Fibroblast of villous mesenchyme (primary cell): ENCODE data around the gene TMEM151B. TPM values are rescaled to one million over a fixed set of nuclear protein-coding genes. Genes with fewer than 3 reads are reported as not detected.

Experiments used
- DNase-seq: peaks from one replicate; pipeline ENCODE4 v3.0.0-alpha.2; 2010; ENCODE audit warnings: low read depth
- H3K4me3 ChIP-seq: 2 replicates; pipeline ENCODE4 v1.5.1; 2011; ENCODE audit warnings: low read depth, mild to moderate bottlenecking, low read length
- total RNA-seq: library from RNA; depleted of rRNA; stranded (reverse); fragments of >200 nt; gene quantifications from 2 replicates; pipeline ENCODE4 v1.2.3, GENCODE V29; 2012
- TF ChIP-seq, protein P1 (sequence below): IDR thresholded peaks from 2 replicates; pipeline ENCODE4 v1.5.1; 2012; ENCODE audit warnings: low read depth, mild to moderate bottlenecking, low read length; ENCODE audit not compliant: insufficient read depth

TMEM151B gene
- total RNA-seq, 1 donor = not detected

DNA sequence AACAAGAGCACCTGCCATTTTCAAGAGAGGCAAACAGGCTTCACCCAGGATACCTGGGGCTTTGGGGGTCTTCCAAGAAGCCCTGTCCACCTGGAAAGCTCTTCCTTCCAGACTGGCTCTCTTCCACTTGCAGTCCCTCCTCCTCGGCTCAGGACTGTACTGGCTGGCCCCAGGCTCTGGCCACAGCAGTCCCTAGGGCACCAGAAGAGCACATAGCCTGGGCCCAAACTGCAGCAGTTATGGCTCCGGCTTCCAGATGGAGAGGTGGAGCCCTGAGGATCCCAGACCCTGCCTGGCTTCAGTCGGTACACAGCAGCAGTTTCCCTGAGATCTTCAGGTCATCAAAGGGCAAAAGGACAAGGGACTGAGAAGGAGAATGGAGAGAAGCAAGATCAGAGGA is 11.3 kb upstream of the TMEM151B start:
- no peak overlapping the region for H3K4me3 ChIP-seq
- no peak for DNase-seq
- TF ChIP-seq, protein P1, sequence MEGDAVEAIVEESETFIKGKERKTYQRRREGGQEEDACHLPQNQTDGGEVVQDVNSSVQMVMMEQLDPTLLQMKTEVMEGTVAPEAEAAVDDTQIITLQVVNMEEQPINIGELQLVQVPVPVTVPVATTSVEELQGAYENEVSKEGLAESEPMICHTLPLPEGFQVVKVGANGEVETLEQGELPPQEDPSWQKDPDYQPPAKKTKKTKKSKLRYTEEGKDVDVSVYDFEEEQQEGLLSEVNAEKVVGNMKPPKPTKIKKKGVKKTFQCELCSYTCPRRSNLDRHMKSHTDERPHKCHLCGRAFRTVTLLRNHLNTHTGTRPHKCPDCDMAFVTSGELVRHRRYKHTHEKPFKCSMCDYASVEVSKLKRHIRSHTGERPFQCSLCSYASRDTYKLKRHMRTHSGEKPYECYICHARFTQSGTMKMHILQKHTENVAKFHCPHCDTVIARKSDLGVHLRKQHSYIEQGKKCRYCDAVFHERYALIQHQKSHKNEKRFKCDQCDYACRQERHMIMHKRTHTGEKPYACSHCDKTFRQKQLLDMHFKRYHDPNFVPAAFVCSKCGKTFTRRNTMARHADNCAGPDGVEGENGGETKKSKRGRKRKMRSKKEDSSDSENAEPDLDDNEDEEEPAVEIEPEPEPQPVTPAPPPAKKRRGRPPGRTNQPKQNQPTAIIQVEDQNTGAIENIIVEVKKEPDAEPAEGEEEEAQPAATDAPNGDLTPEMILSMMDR = no peak

- H3K4me3 ChIP-seq = no peak overlapping the region
These were observed 10.2 kb upstream of the TMEM151B start for GRCh38 chr6:44260011-44260410.

GRCh38 chr6:44260451-44261297 is 9.6 kb upstream of the TMEM151B start:
- TF ChIP-seq, protein P1 = no peak
- DNase-seq = no peak
- no peak overlapping the region for H3K4me3 ChIP-seq

More at GRCh38 chr6:44260011-44260410, 10.2 kb upstream of the TMEM151B start:
- DNase-seq = no peak
- TF ChIP-seq, protein P1 = no peak

DNA sequence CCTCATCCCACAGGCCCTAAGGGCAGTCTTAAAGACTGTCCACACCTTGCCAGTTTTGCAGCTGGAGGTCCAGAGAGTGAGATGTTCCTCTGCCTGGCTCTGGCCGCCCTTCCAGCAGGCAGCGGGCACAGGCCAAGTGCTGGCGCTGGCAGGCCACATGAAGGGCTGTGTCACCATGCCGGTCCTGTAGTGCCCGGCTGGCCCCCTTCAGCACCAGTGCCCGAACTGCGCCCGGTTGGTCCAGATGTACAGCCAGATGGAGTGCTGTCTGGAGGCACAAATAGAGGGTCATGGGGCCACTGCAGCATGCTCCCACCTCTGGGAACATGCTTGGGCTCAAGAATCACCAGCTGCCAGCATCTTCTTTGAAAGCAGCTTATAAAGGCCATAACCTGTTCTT is 8.7 kb upstream of the TMEM151B start:
- TF ChIP-seq, protein P1 = no peak
- no peak for DNase-seq
- H3K4me3 ChIP-seq = no peak overlapping the region

DNA sequence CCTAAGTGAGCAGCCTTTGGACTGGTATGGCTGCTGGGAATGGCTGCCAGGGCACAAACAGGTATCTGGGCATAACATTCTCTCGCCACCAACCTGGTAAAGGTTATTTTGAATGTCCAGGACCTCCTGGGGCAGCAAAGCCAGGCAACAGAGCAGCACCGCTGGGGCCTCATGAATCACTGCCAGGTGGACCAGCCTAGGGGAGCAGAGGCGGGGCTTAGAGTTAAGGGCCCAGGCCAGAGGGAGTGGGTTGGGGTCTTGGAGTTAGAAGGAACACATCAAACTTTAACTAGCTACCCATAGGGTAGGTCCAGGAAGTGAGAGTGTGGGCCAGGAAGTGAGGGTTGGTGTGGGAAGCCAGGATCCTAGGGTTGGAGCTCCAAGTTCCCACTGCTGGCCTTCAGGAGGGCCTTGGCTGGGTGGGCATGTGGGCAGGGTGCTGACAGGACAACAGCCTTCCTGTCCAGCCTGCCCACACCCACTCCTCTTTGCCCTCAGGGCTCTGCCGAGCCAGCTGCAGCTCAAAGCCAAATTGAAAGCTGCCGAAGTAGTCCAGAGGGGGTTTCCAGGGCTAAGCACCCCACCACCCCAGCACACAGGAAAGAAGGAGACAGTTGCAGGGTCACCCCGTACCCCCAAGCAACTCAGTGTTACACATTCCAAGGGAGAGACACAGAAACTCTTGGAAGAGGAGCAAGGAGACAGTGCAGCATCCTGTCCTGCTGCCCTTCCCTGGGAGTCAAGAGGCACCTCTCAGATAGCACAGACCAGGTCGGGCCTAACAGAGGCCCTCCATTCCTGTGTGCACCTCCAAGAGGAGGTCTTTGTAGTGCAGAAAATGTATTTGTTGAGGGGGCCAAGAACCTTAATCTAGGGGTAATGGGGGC is 7.5 kb upstream of the TMEM151B start:
- no peak for DNase-seq
- peak overlapping the region; percentile 79 for H3K4me3 ChIP-seq
- TF ChIP-seq, protein P1 = no peak

DNA sequence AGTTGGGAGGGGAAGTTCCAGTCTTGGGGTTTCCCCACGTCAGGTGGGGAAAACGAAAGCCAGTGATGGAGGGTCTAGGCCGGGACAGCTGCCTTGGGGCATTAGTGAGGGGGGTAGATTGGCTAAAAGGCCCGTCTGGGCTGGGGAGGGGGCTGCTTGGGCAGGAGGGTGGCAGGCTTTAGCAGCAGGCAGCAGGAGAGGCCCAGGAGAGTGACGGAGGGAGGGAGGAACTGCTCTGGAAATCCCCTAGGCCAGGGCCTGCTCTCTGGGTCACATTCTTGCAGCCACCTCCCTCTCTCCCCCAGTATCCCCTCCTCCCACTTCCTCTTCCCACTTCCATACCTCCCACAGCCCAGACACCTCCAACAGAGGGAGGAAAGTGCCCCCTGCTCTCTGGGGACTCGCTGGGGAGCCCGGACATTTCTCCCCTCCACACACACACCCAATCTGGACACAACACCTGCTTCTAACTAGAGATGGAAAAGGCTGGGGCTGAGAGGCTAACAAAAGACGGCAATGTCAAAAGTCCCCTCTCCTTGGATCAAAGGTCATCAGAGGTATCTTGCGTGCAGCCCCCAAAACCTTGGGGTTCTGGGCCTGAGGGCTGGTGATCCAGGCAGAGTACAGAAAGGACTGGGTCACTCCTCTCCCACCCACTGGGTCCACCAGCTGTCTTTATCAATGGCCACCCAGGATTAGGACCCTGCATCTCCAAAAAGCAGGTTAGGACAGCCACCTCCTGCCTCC is 6.7 kb upstream of the TMEM151B start:
- peak overlapping the region; percentile 79 for H3K4me3 ChIP-seq
- DNase-seq = peak; percentile 31
- TF ChIP-seq, protein P1 = no peak
